HUES6 (cell line): ENCODE results near the gene TARP.

Source experiments
- H3K27ac ChIP-seq: 2 replicates; pipeline ENCODE4 v1.7.0; 2013; ENCODE audit warnings: low read depth, mild to moderate bottlenecking, low read length, inconsistent platforms
- H3K27me3 ChIP-seq: 2 replicates; pipeline ENCODE4 v1.6.1; 2013; ENCODE audit warnings: low read length; ENCODE audit not compliant: control insufficient read depth, insufficient read depth
- H3K36me3 ChIP-seq: 2 replicates; pipeline ENCODE4 v1.6.1; 2013; ENCODE audit warnings: low read length; ENCODE audit not compliant: control insufficient read depth, insufficient read depth
- H3K4me1 ChIP-seq: 2 replicates; pipeline ENCODE4 v1.6.1; 2013; ENCODE audit warnings: low read length; ENCODE audit not compliant: control insufficient read depth, insufficient read depth
- H3K4me3 ChIP-seq: 2 replicates; pipeline ENCODE4 v1.5.1; 2013; ENCODE audit warnings: low read depth, low read length
- H3K9ac ChIP-seq: one replicate; pipeline ENCODE4 v1.6.1; 2013; ENCODE audit warnings: mild to moderate bottlenecking, low read length
- H3K9me3 ChIP-seq: 2 replicates; pipeline ENCODE4 v1.6.1; 2013; ENCODE audit warnings: low read depth, low read length; ENCODE audit not compliant: control insufficient read depth, insufficient read depth

Gene TARP

GRCh38 chr7:38299275-38299931 lies 26.0 kb upstream of the TARP start:
- Histone ChIP-seq H3K4me3 (no peak overlapping the region), H3K27ac (no peak overlapping the region), H3K9ac (no peak overlapping the region), H3K4me1 (no peaks in the 10 kb centered on the region), H3K9me3 (no peaks in the 10 kb centered on the region), H3K27me3 (no peaks in the 10 kb centered on the region), H3K36me3 (no peaks in the 10 kb centered on the region)

DNA sequence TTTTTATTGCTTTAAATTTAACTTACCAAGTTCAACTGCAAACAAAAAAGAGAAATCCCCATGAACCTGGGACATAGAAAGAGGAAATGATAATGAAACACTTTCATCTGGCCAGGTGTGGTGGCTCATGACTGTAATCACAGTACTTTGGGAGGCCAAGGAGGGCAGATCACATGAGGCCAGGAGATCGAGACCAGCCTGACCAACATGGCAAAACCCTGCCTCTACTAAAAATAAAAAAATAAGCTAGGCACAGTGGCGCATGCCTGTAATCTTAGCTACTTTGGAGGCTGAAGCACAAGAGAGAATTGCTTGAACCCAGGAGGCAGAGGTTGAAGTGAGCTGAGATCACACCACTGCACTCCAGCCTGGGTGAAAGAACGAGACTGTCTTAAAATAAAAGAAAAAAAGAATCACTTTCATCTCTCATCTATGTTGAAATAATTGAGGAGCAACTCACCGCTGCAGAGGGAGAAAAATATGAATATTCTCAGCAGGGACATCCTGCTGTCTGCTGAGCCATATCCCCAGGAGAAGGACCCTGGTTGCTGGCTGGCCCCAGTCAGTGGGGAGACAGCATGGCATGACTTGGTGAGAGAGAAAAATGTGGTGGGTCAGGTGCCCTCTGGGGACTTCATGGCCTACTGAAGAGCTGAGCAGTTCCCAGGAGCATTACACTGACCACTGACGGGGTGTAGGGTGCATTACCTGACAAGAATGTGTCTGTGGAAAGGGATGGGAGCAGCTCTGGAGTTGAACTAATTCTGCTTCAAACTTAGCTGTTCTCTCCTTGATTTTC lies 22.8 kb upstream of the TARP start:
- no peaks in the 10 kb centered on the region for H3K27me3 ChIP-seq
- no peak overlapping the region for H3K4me3 ChIP-seq
- no peaks in the 10 kb centered on the region for H3K9me3 ChIP-seq
- no peaks in the 10 kb centered on the region for H3K4me1 ChIP-seq
- no peaks in the 10 kb centered on the region for H3K36me3 ChIP-seq
- H3K9ac ChIP-seq, result no peak overlapping the region
- H3K27ac ChIP-seq, result no peak overlapping the region

DNA sequence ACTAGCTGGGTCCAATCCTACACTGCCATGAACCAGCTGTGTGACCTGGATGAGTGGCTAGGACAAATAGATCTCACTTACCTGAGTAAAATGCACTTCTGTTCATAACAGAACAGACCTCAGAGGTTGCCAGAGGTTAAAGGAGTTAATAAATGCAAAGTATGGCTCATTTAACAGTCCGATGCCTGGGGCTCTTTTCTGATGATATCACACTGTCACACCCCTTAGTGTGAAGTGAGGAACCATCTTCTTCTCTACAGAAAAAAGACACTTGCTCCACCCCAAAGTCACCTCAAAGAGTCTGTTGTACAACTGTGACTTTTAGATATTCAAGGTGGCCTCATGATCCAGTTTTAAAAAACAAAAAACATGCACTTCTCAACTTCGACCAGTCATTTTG lies 21.5 kb upstream of the TARP start:
- H3K4me3 ChIP-seq, result no peak overlapping the region
- H3K27me3 ChIP-seq, result no peaks in the 10 kb centered on the region
- no peaks in the 10 kb centered on the region for H3K9me3 ChIP-seq
- H3K36me3 ChIP-seq, result no peaks in the 10 kb centered on the region
- no peak overlapping the region for H3K27ac ChIP-seq
- no peaks in the 10 kb centered on the region for H3K4me1 ChIP-seq
- no peak overlapping the region for H3K9ac ChIP-seq

GRCh38 chr7:38292442-38292841 lies 19.0 kb upstream of the TARP start:
- H3K36me3 ChIP-seq, result no peaks in the 10 kb centered on the region
- H3K27me3 ChIP-seq, result no peaks in the 10 kb centered on the region
- H3K9ac ChIP-seq, result no peak overlapping the region
- no peaks in the 10 kb centered on the region for H3K4me1 ChIP-seq
- H3K4me3 ChIP-seq, result no peak overlapping the region
- no peaks in the 10 kb centered on the region for H3K9me3 ChIP-seq
- no peak overlapping the region for H3K27ac ChIP-seq

DNA sequence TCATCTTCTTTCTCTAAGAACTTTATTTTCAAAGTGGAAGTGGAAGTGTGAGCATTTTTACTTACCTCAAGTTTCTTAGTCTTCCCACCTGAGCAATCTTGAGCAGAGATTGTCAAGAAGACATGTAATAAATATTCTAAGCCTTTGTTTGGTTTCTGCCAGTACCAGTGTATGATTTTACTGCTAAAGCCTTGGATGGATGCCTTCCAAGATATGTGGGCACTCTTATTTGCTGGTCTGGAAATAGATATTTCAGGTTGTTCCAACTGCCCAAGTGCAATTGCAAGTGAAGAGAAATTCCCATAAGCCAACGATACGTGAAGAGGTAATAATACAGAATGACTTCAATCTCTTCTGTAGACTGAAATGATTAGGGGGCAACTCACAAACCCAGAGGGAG lies 18.2 kb upstream of the TARP start:
- Histone ChIP-seq H3K4me3 (no peak overlapping the region), H3K27me3 (no peaks in the 10 kb centered on the region)

GRCh38 chr7:38291117-38291647 lies 17.7 kb upstream of the TARP start:
- Histone ChIP-seq H3K9ac (no peak overlapping the region), H3K36me3 (no peaks in the 10 kb centered on the region), H3K27me3 (no peaks in the 10 kb centered on the region), H3K4me3 (no peak overlapping the region), H3K9me3 (no peaks in the 10 kb centered on the region), H3K27ac (no peak overlapping the region), H3K4me1 (no peaks in the 10 kb centered on the region)

More for the DNA sequence above, 18.2 kb upstream of the TARP start:
- Histone ChIP-seq H3K9me3 (no peaks in the 10 kb centered on the region), H3K36me3 (no peaks in the 10 kb centered on the region), H3K9ac (no peak overlapping the region), H3K27ac (no peak overlapping the region), H3K4me1 (no peaks in the 10 kb centered on the region)

DNA sequence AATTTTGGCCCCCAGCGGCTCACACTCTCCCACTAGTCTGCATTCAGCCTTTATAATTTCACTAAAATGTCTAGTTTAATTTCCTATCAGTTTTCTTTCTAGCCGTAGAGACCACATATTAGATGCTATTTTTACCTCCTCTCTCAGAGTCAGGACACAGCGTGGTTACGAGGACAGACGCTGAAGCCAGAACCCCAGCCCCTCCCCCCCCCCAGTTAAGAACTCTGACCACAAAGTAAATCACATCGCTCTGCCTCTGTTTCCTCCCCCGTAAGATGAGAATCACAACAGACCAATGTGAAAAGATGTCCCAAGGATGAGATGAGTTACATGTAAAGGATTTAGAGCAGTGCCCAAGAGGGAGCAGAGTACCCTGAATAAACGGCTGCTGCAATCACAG lies 11.1 kb upstream of the TARP start:
- no peaks in the 10 kb centered on the region for H3K4me1 ChIP-seq
- no peaks in the 10 kb centered on the region for H3K27me3 ChIP-seq
- H3K9me3 ChIP-seq, result no peaks in the 10 kb centered on the region
- no peaks in the 10 kb centered on the region for H3K36me3 ChIP-seq
- H3K4me3 ChIP-seq, result no peak overlapping the region
- no peak overlapping the region for H3K27ac ChIP-seq
- H3K9ac ChIP-seq, result no peak overlapping the region

DNA sequence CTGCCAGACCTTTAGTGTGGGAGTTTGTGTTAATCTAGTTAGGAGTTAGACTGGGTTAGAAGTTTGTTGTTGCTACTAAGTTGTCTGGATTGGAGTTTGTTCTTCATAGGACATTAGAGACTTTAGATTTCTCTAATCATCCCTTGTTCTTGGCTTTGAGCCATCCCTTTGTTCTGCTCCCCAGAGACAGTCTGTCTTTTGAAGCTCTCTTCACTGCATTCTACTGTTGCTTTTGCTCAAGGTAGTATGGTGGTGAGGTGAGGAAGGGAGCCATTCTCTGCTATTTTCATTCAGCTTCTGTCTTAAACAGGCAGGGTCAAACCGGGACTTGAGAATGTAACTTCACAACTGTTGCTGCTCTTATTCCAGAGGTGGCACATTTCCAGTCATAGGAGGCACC lies 10.4 kb upstream of the TARP start:
- H3K27me3 ChIP-seq, result no peaks in the 10 kb centered on the region
- no peaks in the 10 kb centered on the region for H3K36me3 ChIP-seq
- no peak overlapping the region for H3K9ac ChIP-seq
- no peak overlapping the region for H3K27ac ChIP-seq
- no peak overlapping the region for H3K4me3 ChIP-seq
- no peaks in the 10 kb centered on the region for H3K4me1 ChIP-seq
- no peaks in the 10 kb centered on the region for H3K9me3 ChIP-seq

- H3K4me3 ChIP-seq, result no peak overlapping the region
- H3K9me3 ChIP-seq, result no peaks in the 10 kb centered on the region
- no peaks in the 10 kb centered on the region for H3K4me1 ChIP-seq
- no peak overlapping the region for H3K27ac ChIP-seq
- H3K9ac ChIP-seq, result no peak overlapping the region
- no peaks in the 10 kb centered on the region for H3K27me3 ChIP-seq
- H3K36me3 ChIP-seq, result no peaks in the 10 kb centered on the region
Observed at GRCh38 chr7:38283107-38283506, 9.7 kb upstream of the TARP start.

DNA sequence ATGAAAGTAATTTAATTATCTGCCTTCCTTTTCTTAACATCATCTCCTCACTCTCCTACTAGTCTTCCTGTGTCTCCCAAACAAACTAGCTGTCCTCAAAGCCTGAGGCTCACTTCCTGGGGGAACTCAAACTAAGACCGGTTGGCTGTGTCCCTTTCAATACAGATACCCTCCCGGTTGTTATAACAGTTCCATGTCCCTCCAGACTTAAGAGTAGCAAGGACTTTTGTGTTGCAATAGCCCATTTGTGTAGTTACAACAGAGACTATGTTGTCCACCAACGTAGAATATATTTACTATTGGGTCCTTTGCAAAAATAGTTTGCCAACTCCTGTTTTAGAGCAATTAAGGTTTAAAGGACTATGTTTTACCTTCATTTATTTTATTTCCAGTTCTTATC lies 8.6 kb upstream of the TARP start:
- no peaks in the 10 kb centered on the region for H3K36me3 ChIP-seq
- H3K27ac ChIP-seq, result no peak overlapping the region
- no peaks in the 10 kb centered on the region for H3K27me3 ChIP-seq

GRCh38 chr7:38281266-38281665 lies 7.8 kb upstream of the TARP start:
- H3K27me3 ChIP-seq, result no peaks in the 10 kb centered on the region
- no peaks in the 10 kb centered on the region for H3K4me1 ChIP-seq
- no peak overlapping the region for H3K27ac ChIP-seq
- H3K9ac ChIP-seq, result no peak overlapping the region
- no peak overlapping the region for H3K4me3 ChIP-seq
- no peaks in the 10 kb centered on the region for H3K36me3 ChIP-seq
- no peaks in the 10 kb centered on the region for H3K9me3 ChIP-seq

More for the DNA sequence above, 8.6 kb upstream of the TARP start:
- Histone ChIP-seq H3K9ac (no peak overlapping the region), H3K4me1 (no peaks in the 10 kb centered on the region), H3K9me3 (no peaks in the 10 kb centered on the region), H3K4me3 (no peak overlapping the region)
